Stimulated activated CD8-positive, alpha-beta memory T cell treated with anti-CD3 and anti-CD28 coated beads, Interleukin-7, amount 100 ng/mL, for 48 hours (primary cell): ENCODE results near the gene CHSY3.
"Not testable (repeated sequence)": the region's sequence is repeated elsewhere in the genome, so short reads cannot be mapped to it uniquely, and the experiment has no call there.

ENCODE experiments used
- DNase-seq, 2 donors: peaks; one replicate each; pipeline ENCODE4 v3.0.0-alpha.2; 2020; ENCODE audit warnings: low read depth in 1 of 2; ENCODE audit errors: extremely low read depth in 1 of 2

CHSY3 gene

GRCh38 chr5:130151239-130151638 is 247.0 kb downstream of the CHSY3 start:
- no peak for DNase-seq

- no peak for DNase-seq
Measured at GRCh38 chr5:130155345-130156011, 251.2 kb downstream of the CHSY3 start.

GRCh38 chr5:130158036-130158435 is 253.8 kb downstream of the CHSY3 start:
- no peak for DNase-seq

GRCh38 chr5:130159968-130160367 is 255.7 kb downstream of the CHSY3 start:
- DNase-seq, result no peak

DNA sequence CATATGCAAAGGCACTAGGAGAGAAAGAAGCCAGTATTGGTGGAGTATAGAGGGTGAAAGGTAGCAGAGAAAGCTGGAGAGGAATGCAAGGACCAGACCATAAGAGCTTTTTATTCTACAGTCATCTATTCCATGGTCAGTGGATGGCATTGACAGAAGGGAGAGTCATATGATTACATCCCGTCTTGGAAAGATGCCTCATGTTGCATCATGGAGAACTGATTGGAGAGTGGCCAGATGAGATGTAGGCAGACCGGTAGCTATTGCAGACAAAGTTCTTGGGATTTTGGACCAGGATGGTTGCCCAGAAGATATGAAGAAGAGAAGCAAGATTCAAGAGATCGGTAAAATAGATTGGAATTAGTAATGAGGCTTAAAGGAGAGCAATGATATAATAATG is 260.7 kb downstream of the CHSY3 start:
- no peak for DNase-seq

GRCh38 chr5:130166839-130167490 is 262.7 kb downstream of the CHSY3 start:
- DNase-seq, result no peak

DNA sequence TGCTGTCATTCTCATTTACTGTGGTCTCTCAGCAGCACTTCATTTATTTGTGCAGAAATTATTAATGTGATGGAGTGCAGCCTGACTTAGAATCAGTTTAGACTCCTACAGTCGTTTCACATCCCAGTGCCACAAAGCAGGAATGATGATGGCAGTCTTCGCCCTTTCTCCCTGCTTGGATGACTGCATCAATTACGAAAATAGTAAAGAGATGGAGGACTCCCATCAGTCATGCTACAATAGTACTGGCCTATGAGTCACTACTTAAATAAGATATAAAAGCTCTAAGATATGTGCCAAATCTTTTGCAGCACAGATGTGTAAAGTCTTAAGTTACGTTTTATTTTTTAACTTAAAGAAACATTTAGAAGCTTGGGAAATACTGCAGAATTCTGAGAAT is 263.9 kb downstream of the CHSY3 start:
- DNase-seq, result no peak

DNA sequence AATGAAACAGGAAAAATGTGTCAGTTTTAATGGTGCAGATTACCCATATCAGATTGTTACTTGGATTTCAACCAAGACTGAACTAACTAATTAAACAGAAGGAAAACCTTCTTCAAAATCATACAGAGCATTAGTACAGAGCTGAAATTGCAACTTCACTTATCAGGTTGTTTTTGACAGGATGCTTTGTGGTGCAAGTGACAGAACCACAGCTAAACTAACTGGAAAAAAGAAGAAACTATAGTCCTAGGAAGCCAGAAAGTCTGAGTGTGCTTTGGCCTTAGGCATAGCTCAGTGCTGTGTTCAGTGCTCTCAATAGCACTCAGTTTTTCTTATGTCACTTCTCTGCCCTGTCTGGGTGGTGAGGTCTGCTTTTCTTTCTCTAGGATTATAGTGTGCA is 267.4 kb downstream of the CHSY3 start:
- no peak for DNase-seq

DNA sequence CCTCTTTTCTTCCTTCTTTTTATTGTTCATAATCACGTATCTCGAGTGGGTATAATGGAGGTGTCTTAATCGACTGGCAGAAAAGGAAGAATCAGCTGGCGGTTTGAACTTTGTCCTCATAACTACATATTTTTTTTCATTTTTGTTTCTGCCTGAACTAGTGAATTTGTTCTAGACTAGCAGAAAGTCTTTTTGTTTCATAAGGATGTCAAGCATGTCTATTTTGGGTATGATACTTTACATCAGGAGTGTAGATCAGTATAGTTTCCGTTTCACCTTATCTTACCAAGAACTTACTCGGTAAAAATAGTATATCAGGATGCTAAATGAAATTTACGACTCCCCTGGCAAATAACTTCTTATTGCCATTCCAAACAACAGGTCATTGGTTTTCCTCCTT is 278.9 kb downstream of the CHSY3 start:
- DNase-seq, result no peak

GRCh38 chr5:130189961-130190360 is 285.7 kb downstream of the CHSY3 start:
- DNase-seq, result no peak

DNA sequence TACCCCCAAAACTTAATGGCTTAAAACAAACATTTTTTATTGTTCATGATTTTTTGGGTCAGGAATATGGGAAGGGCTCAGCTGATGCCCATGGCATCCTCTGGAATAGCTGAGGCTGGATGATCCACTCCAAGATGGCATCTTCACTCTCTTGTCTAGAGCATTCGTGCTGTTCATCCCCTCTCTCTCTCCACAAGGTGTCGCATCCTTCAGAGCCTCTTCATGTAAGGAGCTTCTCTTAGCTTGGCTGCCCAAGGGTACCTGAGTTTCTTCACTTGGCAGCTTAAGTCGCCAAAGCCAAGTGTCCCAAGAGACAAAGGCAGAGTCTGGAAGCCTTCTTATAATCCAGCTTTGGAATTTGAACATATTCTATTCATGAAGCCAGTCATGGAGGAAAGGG is 294.7 kb downstream of the CHSY3 start:
- no peak for DNase-seq

- no peak for DNase-seq
Measured at GRCh38 chr5:130206686-130207085, 302.4 kb downstream of the CHSY3 start.

DNA sequence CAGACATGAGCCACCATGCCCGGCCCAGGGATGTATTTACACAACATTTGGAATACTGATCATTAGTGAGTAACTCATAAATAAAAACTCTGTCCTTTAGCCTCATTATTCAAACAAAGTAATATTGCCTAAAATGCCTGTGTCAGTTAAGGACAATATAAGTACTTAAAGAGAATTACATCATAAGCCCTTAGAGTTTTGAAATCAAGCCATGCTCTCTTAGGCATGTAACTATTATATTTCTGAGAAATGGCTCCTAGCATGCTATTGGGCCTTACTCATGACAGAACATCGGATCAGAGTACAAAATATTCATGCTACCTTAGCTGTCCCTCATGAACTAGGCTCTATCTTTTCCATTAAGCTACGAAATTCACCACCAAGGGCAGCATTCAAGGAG is 309.3 kb downstream of the CHSY3 start:
- no peak for DNase-seq

GRCh38 chr5:130216286-130216685 is 312.0 kb downstream of the CHSY3 start:
- no peak for DNase-seq

DNA sequence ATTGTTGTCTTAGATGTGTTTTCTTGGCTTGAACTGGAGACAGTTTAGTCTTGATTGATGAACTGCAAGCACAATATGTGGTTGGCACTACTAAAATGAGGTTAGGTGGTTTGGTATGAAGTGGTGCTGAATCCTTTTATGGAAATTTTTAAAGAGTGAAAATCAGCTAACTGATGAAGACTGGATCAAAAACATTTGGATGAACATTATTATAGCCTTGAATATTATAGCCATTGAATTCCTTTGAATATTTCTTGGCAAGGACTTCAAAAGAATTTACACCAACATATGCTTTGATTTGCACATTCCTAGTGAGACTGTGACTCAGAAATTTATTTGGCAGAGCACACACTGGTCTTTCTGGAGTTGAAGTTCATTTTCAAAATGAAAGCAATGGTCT is 318.3 kb downstream of the CHSY3 start:
- no peak for DNase-seq

DNA sequence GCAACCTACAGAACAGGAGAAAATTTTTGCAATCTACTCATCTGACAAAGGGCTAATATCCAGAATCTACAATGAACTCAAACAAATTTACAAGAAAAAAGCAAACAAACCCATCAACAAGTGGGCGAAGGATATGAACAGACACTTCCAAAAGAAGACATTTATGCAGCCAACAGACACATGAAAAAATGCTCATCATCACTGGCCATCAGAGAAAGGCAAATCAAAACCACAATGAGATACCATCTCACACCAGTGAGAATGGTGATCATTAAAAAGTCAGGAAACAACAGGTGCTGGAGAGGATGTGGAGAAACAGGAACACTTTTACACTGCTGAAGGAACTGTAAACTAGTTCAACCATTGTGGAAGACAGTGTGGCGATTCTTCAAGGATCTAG is 322.3 kb downstream of the CHSY3 start:
- DNase-seq, result not testable (repeated sequence)

DNA sequence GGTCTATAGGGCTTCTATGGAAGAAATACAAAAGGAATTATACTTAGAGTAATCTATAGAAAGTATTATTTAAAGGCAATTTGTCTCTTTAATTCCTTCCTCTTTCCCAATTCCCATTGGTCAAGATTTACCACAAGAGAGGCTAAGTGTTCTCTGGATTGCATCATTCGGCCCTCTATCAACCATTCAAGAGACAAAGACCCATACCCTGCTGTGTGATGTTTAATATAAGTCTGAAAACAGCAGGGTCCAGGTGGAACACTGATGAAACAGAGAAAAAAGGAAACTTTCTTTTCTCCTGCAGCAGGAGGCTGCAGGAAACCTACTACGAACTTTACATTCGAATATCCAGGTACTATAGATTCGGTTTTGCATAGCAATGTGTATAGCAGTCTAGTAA is 323.4 kb downstream of the CHSY3 start:
- no peak for DNase-seq

DNA sequence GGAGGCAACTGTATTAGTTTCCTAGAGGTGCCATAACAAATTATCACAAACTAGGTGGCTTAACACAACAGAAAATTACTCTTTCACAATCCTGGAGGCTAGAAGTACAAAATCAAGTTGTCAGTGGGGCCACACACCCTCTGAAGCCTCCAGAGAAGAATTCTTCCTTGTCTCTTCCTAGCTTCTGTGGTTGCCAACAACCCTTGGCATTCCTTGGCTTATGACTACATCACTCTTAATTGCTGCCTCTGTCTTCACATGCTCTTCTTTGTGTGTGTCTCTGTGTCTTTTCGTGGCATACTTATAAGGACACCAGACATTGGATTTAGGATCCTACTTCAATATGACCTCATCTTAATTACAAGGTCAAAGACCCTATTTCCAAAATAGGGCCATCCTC is 327.5 kb downstream of the CHSY3 start:
- DNase-seq, result no peak

DNA sequence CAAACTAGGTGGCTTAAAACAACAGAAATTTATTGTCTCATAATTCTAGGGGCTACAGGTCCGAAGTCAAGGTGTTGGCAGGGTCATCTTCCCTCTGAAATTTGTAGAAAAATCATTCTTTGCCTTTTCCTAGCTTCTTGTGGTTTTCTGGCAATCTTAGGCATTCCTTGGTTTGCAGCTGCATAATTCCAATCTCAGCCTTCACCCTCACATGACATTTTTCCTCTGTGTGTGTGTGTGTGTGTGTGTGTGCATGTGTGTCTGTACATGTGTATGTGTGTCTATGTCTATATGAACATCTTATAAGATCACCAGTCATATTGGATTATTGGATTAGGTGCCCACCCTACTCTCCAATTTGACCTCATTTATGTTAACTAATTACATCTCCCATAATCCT is 330.6 kb downstream of the CHSY3 start:
- DNase-seq, result no peak
